GM19468 (cell line): ENCODE measurements around the gene CIROP.
A peak's percentile ranks its signal among the peaks of the same experiment; 100 is the strongest.

Experiments used
- ATAC-seq: cut with Tn5 transposase; IDR thresholded peaks from one replicate; pipeline ENCODE4 v1.9.1; 2021; ENCODE audit warnings: mild to moderate bottlenecking, moderate library complexity, moderate number of reproducible peaks; ENCODE audit not compliant: unreplicated experiment; ENCODE audit errors: extremely low read depth

The CIROP gene

DNA sequence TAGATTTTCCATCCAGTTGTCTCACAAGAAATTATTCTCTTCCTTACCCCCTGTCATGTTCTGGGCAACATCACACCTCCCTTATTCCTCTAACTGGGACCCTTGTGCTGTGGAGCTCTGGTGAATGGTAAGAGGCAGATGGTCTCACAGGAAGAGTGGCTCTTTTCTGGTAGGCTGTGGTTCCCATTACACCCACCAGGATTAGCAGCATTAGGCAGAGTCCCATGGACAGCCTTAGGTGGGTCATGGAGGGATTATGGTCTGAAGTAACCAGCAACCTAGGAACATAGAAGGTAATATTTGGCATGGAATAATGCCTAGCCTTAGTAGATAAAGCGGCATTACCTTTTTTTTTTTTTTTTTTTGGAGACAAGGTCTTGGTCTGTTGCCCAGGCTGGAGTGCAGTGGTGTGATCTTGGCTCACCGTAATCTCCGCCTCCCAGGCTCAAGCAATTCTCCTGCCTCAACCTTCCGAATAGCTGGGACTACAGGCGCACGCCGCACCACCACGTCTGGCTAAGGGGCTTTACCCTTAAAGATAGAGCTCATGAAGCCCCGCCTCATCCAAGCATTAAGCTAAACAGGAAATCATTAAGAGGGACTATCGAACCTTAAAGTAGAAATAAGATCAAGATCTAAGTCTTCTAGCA is 5.5 kb downstream of the CIROP start:
- no peak for ATAC-seq

GRCh38 chr14:23097786-23098185 is 7.0 kb downstream of the CIROP start:
- ATAC-seq: no peak

GRCh38 chr14:23095196-23096108 is 9.3 kb downstream of the CIROP start, which contains the start of gene C14orf119:
C14orf119 (plus strand) TSS chr14:23095505; CDS start chr14:23097659, 2,154 bp downstream.
- ATAC-seq: peak; percentile 89

DNA sequence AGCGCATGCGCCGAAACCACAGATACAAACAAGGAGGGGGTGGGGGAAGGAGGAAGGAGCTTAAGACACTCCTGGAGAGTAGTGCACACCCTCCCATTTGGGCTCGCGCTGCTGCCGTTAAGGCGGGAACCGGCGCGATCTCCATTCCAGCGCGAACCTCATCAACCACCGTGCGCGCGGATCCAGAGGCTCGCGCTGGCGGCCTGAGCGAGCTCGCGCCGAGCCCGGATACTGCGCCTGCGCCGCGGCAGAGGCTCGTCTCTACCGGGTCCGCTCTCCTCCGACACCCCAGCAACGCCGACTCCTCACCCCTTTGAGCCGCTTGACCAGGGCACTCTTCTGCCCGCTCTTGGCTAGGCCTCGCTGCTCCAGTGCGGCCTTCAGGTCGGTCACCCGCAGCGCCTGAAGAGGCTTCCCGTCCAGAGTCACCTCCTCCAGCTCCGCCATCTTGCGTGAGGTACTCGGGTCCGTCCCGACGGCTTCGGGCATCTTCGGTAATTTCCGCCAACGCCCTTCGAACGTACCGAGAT is 10.1 kb downstream of the CIROP start, which contains the start of gene ACIN1:
ACIN1 (minus strand) TSS at position 471 of the 530 bp plus-strand sequence; CDS start at position 447, 24 bp downstream.
- ATAC-seq: no peak

DNA sequence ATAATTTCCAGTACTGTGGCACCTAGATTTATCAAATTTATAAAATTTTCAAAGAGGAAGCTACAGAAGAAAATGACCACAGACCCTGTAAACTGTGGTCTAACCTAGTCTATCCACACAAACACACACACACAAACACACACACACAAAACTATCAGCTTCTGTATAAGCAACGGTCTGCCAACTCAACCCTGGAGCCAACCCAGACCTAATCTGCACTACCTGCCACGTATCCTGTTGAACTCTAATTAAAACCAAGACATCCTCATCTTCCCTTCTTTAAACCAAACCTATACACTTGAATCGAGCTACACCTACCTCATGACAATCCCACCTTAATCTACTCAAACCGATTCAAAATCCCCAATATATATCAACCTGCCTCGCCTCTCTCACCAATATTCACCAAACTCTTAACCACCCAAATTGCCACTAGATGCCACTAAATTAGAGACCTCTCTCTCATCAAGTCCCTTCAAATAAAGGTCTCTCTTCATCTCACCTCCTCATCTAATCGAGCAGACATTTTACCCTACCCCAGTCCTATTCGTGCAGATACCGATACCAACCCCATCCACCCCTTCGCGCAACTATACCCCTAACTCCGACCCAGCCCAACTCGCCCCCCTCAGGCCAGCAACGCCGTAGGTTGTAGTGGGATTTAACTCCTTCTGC is 10.7 kb downstream of the CIROP start:
- ATAC-seq: peak; percentile 2

- ATAC-seq: no peak
Observed at GRCh38 chr14:23093526-23093925, 11.3 kb downstream of the CIROP start.

DNA sequence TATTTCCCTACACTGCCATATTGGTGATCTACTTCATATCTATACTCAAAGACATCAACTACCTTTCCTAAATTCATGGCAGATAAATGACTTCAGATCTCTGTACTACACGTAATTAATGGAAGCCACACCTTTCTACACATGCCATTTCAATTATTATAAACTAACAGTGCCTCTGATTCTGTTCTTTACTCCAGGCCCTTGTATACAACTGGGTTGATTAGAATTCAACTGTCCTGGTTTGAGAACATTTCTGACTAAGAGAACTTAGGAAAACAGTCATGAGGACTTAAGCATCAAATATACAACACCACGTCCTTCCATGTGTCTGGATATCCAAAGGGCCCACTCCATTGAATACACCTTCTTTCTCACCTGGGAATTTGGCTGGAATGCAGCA is 11.7 kb downstream of the CIROP start:
- ATAC-seq: no peak

DNA sequence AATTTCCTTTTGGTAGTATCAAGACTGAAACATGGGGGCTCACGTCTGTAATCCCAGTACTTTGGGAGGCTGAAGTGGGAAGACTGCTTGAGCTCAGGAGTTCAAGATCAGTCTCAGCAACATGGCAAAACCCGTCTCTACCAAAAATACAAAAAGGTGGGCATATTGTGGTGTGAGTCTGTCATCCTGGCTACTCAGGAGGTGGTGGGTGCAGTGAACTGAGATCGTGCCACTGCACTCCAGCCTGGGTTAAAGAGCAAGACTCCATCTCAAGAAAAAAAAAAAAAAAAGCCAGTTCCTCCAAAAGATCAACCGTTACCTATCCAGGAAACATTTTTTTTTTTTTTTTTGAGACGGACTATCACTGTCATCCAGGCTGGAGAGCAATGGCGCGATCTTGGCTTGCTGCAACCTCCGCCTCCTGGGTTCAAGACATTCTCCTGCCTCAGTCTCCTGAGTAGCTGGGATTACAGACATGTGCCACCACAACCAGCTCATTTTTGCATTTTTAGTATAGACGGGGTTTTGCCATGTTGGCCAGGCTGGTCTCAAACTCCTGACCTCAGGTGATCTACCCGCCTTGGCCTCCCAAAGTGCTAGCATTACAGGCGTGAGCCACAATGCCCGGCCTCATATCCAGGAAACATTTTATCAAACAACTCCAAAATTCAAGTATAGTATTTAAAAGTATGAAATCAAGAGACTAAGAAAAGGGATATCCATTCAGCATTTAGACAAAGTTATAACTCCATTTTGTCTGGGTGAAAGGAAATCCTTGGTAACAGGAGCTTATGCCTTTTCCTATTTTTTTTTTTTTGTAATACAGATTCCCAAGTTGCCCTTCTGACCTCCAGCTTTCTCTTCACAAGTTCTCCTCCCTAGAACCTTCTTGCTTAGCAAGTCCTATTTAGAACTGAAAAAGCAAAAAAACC is 13.2 kb downstream of the CIROP start:
- no peak for ATAC-seq

GRCh38 chr14:23090254-23090636 is 14.5 kb downstream of the CIROP start:
- no peak for ATAC-seq

GRCh38 chr14:23089498-23090253 is 15.1 kb downstream of the CIROP start:
- ATAC-seq: no peak

DNA sequence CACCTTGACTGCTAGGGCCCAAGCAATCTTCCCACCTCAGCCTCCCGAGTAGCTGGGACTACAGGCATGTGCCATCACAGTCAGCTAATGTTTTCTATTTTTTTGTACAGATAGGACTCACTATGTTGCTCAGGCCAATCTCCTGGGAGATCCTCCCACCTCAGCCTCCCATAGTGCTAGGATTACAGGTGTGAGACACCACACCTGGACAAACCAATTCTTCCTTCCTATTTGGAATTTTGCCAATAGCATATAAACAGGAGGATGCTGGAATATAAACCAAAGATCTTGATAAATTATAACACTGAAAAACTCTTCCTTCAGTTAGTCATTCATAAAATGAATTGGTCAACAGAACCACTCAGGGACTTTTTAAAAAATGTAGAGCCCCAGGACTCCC is 18.2 kb downstream of the CIROP start:
- no peak for ATAC-seq

DNA sequence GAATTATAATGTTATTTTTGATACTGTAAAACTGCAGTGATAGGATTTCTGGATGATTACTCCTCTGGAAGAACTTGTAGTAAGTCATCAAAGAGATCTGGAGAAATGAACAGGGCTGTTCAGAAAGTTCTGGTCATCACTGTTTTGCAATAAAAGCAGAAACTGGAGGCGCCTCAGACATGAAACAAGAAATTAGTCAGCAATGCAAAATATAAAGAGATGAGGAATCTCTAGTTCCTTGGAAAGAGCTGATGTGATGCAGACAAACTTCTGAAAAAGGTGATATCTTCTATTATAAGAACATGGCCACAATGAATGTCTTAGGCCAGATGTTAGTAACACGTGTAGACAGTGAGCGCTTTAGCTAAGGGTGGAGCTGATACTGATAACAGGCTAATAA is 19.3 kb downstream of the CIROP start:
- ATAC-seq: no peak

- no peak for ATAC-seq
Observed at GRCh38 chr14:23080474-23080873, 24.3 kb downstream of the CIROP start.

- ATAC-seq: no peak
Observed at GRCh38 chr14:23079716-23080115, 25.1 kb downstream of the CIROP start.

- ATAC-seq: no peak
Observed at GRCh38 chr14:23078692-23079116, 26.1 kb downstream of the CIROP start.

- no peak for ATAC-seq
Observed at GRCh38 chr14:23077962-23078361, 26.8 kb downstream of the CIROP start.

DNA sequence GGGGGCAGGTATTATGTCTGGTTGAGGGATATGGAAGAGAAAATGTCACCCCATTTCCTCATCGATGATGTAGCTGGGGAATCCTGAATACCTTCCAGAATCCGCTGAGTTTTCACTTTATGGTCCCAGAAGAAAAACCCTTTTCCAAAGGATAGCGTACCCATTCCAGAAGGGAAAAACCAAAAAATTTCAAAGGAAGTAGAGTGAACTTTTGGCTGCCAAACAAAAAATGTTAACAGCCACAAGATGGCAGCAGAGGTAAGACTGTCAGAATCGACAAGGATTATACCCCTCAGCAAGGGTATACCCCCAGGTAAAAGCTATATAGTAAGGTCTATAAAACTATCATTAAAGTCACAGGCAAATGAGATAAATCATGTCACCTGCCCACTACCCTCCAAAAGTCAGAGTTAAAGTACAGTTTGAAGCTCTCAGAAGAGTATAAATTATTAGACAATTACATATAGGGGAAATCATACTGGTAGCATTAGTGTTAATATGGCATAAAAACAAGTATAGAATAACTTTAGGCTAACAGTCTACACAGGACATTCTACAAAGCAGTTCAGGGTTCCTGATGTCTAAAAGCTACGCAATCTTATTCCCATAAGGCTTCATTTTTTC is 27.9 kb downstream of the CIROP start:
- ATAC-seq: no peak

DNA sequence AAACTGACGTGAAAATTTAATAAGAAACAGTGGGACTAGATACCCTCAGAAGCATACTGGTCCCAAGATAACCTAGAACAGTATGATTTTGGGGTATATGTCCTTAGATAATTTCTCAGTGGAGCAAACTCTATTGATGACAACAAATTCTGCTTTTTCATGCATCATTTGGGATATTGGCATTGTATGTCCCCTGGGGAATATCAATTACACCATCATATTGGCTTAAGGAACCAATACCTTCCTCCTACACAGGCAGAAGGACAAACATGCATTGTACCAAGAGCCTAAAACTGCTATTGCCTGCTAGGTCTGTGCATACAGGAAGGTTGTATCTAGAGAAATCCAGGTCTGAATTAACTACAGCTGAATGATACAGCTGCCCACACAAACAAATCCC is 29.9 kb downstream of the CIROP start:
- ATAC-seq: no peak
